ENCODE results near the gene S1PR3. TPM values are rescaled to one million over a fixed set of nuclear protein-coding genes. Genes with fewer than 3 reads are reported as not detected.

S1PR3 gene
- total and polyA plus RNA-seq, 12 donors: 10.0 to 108 (median 61.6) TPM

- H3K4me3 ChIP-seq: no peak overlapping the region
- H3K9me3 ChIP-seq (replicated peaks in 1 of 3): no peaks in the 10 kb centered on the region
- H3K27ac ChIP-seq: peak overlapping the region; percentile 30 to 84 (median 72)
- H3K27me3 ChIP-seq: no peaks in the 10 kb centered on the region
- H3K4me1 ChIP-seq (replicated peaks in 1 of 2): peaks cover 23 to 29% of the 10 kb centered on the region in 2 donors
- intact Hi-C loops (cut with DNase I): no loop called here
- H3K36me3 ChIP-seq (replicated peaks in 1 of 2): no peaks in the 10 kb centered on the region
- TF ChIP-seq CTCF (IDR thresholded peaks at IDR 0.05): no peak
- TF ChIP-seq POLR2A (IDR thresholded peaks at IDR 0.05): no peak
- no peak for DNase-seq
- WGBS, 4 donors: 21 to 32% (median 29%) methylated on average over 4 of the region's 4 CpGs
Measured at GRCh38 chr9:89037346-89037745, 46.1 kb downstream of the S1PR3 start.

DNA sequence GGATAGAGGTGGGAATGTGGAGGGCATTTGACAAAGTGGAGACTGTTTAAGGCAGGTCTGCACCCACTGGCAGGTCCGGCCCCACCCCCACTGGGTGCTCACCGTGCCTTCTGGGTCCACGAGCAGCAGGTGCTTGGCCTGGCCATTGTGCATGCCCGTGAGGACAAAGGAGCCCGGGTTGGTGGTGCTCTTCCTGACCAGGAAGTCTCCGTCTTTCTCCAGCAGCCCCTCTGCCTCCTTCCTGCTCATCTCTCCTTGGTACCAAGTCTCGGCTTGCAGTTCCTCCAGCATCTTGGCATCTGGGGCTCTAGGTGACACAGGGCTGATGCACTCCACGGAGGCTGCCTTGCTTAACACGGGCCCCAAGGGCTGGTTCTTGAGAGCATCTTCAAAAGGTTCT lies 46.6 kb downstream of the S1PR3 start:
- Histone ChIP-seq H3K27me3 (no peaks in the 10 kb centered on the region), H3K4me1 (replicated peaks in 1 of 2) (peaks cover 23 to 29% of the 10 kb centered on the region in 2 donors), H3K27ac (peak overlapping the region; percentile 30 to 84 (median 72)), H3K9me3 (replicated peaks in 1 of 3) (no peaks in the 10 kb centered on the region), H3K4me3 (no peak overlapping the region), H3K36me3 (replicated peaks in 1 of 2) (no peaks in the 10 kb centered on the region)
- intact Hi-C loops (cut with DNase I): no loop called here
- peak in 1 of 7 donors; percentile 44 for DNase-seq
- 90 to 97% (median 95%) methylated on average over 7 to 9 of the region's 9 CpGs for WGBS, 4 donors
- no peak for TF ChIP-seq CTCF (IDR thresholded peaks at IDR 0.05)
- TF ChIP-seq POLR2A (IDR thresholded peaks at IDR 0.05): no peak

GRCh38 chr9:89038382-89039103 lies 47.3 kb downstream of the S1PR3 start:
- Histone ChIP-seq H3K36me3 (replicated peaks in 1 of 2) (no peaks in the 10 kb centered on the region), H3K4me3 (no peak overlapping the region), H3K4me1 (replicated peaks in 1 of 2) (peaks cover 23 to 29% of the 10 kb centered on the region in 2 donors), H3K27ac (peak overlapping the region in 3 of 5 donors; percentile 72 to 77 (median 76)), H3K9me3 (replicated peaks in 1 of 3) (no peaks in the 10 kb centered on the region), H3K27me3 (no peaks in the 10 kb centered on the region)
- WGBS, 4 donors: 63 to 73% (median 68%) methylated on average over 5 of the region's 5 CpGs
- peak in 6 of 7 donors; percentile 64 to 81 (median 69) for DNase-seq
- TF ChIP-seq CTCF (IDR thresholded peaks at IDR 0.05): no peak
- TF ChIP-seq POLR2A (IDR thresholded peaks at IDR 0.05): no peak
- intact Hi-C loops (cut with DNase I): no loop called here

GRCh38 chr9:89039104-89039465 lies 47.8 kb downstream of the S1PR3 start:
- TF ChIP-seq POLR2A (IDR thresholded peaks at IDR 0.05): no peak
- TF ChIP-seq CTCF (IDR thresholded peaks at IDR 0.05): no peak
- WGBS, 4 donors: 88 to 96% (median 95%) methylated on average over 4 of the region's 4 CpGs
- Histone ChIP-seq H3K36me3 (replicated peaks in 1 of 2) (no peaks in the 10 kb centered on the region), H3K4me1 (replicated peaks in 1 of 2) (peaks cover 23 to 29% of the 10 kb centered on the region in 2 donors), H3K27me3 (no peaks in the 10 kb centered on the region), H3K27ac (peak overlapping the region in 3 of 5 donors; percentile 72 to 77 (median 76)), H3K4me3 (no peak overlapping the region), H3K9me3 (replicated peaks in 1 of 3) (no peaks in the 10 kb centered on the region)
- DNase-seq: no peak
- intact Hi-C loops (cut with DNase I): no loop called here
